Measurements from ENCODE around the gene DIP2C. TPM values are rescaled to one million over a fixed set of nuclear protein-coding genes. Genes with fewer than 3 reads are reported as not detected.
"Not testable (repeated sequence)": the region's sequence is repeated elsewhere in the genome, so short reads cannot be mapped to it uniquely, and the experiment has no call there.

Gene DIP2C
- total RNA-seq, 1 experiment from 2014 or later: 5.0 TPM

DNA sequence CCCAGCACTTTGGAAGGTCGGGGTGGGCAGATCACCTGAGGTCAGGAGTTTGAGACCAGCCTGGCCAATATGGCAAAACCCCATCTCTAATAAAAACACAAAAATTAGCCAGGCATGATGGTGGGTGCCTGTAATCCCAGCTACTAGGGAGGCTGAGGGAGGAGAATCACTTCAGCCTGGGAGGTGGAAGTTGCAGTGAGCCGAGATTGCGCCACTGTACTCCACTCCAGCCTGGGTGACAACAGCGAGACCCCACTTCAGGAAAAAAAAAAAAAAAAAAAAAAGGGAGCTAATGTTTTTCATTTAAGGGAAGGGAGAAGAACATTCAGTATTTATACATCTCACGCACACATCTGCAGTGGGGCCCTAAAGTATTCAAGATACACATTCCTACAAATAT is 176.8 kb downstream of the DIP2C start:
- not testable (repeated sequence) for H3K36me3 ChIP-seq; H3K27me3 ChIP-seq; H3K27ac ChIP-seq; H3K9me3 ChIP-seq (replicated peaks); H3K4me3 ChIP-seq; H3K4me1 ChIP-seq; DNase-seq

DNA sequence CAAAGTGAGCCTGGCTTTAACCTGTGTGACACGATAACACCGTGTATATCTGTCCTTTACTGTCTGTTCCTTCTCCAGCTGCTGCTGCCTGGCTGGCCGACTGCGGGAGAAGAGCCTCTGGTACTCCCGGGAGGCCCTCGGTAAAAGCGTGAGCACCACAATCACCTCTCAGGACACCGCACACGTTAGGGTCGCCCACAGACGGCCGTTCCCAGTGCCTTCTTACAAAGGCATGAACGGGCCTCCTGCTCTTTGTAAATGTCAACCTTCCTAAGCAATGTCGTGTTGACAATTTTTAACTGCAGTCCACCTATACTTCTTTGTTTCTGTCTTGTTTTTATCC is 177.6 kb downstream of the DIP2C start:
- Histone ChIP-seq H3K4me3 (no peak overlapping the region), H3K9me3 (replicated peaks) (no peaks in the 10 kb centered on the region), H3K36me3 (no peaks in the 10 kb centered on the region), H3K4me1 (peaks cover under 1% of the 10 kb centered on the region; the same call in 1 of the 2 replicates), H3K27me3 (no peaks in the 10 kb centered on the region), H3K27ac (no peak overlapping the region)
- DNase-seq: no peak

- Histone ChIP-seq H3K36me3 (no peaks in the 10 kb centered on the region), H3K9me3 (replicated peaks) (no peaks in the 10 kb centered on the region), H3K27ac (no peak overlapping the region), H3K4me1 (no peaks in the 10 kb centered on the region), H3K27me3 (no peaks in the 10 kb centered on the region), H3K4me3 (no peak overlapping the region)
- DNase-seq: peak; percentile 84 to 88
These were observed 178.2 kb downstream of the DIP2C start for GRCh38 chr10:511101-511848.

GRCh38 chr10:510415-510881 is 179.0 kb downstream of the DIP2C start:
- no peaks in the 10 kb centered on the region for H3K9me3 ChIP-seq (replicated peaks)
- no peaks in the 10 kb centered on the region for H3K27me3 ChIP-seq
- H3K4me1 ChIP-seq: no peaks in the 10 kb centered on the region
- no peak overlapping the region for H3K4me3 ChIP-seq
- no peak overlapping the region for H3K27ac ChIP-seq
- H3K36me3 ChIP-seq: no peaks in the 10 kb centered on the region
- no peak for DNase-seq

DNA sequence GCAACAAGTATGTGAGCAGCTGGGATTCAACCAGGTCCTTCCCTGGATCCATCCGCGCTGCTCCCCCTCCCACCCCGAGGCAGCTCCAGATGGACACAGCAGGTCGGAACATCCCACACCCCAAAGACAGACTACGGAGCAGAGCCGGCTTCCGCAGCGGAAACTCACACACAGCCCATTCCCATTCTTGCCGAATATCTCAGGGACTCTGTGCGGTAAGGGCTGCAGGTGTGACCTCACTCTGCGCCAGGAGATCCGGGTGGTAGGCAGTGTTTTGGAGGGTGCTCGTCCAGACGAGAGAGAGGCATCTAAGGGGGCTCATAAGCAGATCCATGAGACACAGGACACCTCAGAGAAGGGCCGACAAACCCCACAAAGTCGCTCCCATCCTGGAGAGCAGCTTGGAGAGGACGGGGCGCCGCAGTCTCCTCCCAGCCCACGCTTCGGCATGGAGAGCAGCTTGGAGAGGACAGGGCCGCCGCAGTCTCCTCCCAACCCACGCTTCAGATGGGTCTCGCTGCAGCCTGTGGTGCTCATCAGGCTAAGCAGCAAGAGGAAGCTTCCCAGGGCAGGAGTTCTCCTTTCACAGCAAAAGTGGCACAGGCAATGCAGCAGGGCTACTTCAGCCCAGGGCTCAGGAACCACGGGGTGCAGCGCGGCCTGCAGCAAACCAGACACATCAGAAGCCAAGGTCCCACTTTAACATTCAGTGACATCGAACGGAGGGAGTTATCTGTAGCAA is 179.9 kb downstream of the DIP2C start:
- H3K27ac ChIP-seq: no peak overlapping the region

GRCh38 chr10:508726-509125 is 180.7 kb downstream of the DIP2C start:
- H3K27ac ChIP-seq: no peak overlapping the region
- no peaks in the 10 kb centered on the region for H3K27me3 ChIP-seq
- no peaks in the 10 kb centered on the region for H3K9me3 ChIP-seq (replicated peaks)
- H3K4me3 ChIP-seq: no peak overlapping the region
- no peaks in the 10 kb centered on the region for H3K36me3 ChIP-seq
- no peaks in the 10 kb centered on the region for H3K4me1 ChIP-seq
- no peak for DNase-seq

More for the DNA sequence above, 179.9 kb downstream of the DIP2C start:
- Histone ChIP-seq H3K4me1 (no peaks in the 10 kb centered on the region), H3K36me3 (no peaks in the 10 kb centered on the region), H3K4me3 (no peak overlapping the region), H3K9me3 (replicated peaks) (no peaks in the 10 kb centered on the region), H3K27me3 (no peaks in the 10 kb centered on the region)
- DNase-seq: no peak

- no peaks in the 10 kb centered on the region for H3K9me3 ChIP-seq (replicated peaks)
- no peaks in the 10 kb centered on the region for H3K27me3 ChIP-seq
- H3K4me3 ChIP-seq: no peak overlapping the region
- no peaks in the 10 kb centered on the region for H3K36me3 ChIP-seq
- no peak for DNase-seq
- no peaks in the 10 kb centered on the region for H3K4me1 ChIP-seq
- H3K27ac ChIP-seq: no peak overlapping the region
These were observed 181.5 kb downstream of the DIP2C start for GRCh38 chr10:507908-508444.

DNA sequence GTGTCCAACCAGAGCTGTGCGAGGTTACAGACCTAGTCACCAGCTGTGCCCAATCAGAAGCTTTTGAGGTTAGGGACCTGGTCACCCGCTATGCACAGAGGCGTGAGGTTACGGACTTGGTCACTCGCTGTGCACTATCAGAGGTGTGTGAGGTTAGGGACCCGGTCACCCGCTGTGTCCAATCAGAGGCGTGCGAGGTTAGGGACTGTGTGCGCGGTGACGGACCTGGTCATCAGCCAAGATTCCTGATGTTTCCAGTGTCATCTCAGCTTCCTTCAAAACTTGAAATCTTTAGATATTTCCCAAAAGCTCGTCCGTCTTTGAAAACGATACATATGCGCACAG is 182.1 kb downstream of the DIP2C start:
- H3K27ac ChIP-seq: no peak overlapping the region
- H3K4me3 ChIP-seq: no peak overlapping the region
- no peaks in the 10 kb centered on the region for H3K4me1 ChIP-seq
- H3K27me3 ChIP-seq: no peaks in the 10 kb centered on the region
- no peaks in the 10 kb centered on the region for H3K36me3 ChIP-seq
- no peaks in the 10 kb centered on the region for H3K9me3 ChIP-seq (replicated peaks)
- DNase-seq: no peak

DNA sequence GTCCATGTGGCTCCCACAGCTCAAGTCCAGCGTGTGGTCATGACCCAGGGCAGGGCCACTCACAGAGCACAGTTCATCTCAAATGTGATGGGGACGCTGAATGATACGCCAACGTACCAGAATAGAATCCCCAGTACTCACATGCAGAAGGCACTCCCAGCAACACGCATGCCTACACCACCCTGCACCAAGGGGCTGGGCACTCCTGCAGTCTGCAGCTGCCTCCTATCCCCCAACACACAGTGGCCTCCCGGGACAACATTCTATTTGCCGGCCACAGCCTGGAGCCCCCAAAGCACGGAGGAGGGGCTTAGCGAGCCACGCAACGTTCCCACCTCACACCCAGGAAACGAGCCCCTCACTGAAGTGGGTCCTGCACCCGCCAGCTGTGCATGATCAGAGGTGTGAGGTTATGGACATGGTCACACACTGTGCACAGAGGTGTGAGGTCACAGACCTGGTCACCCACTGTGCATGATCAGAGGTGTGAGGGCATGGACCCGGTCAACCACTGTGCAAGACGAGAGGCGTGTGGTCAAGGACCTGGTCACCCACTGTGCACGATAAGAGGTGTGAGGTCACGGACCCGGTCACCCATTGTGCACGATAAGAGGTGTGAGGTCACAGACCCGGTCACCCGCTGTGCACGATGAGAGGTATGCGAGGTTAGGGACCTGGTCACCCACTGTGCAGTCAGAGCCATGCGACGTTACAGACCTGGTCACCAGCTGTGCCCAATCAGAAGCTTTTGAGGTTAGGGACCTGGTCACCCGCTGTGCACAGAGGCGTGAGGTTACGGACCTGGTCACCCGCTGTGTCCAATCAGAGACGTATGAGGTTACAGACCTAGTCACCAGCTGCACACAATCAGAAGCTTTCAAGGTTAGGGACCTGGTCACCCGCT is 182.8 kb downstream of the DIP2C start:
- Histone ChIP-seq H3K27ac (no peak overlapping the region), H3K27me3 (no peaks in the 10 kb centered on the region), H3K4me1 (no peaks in the 10 kb centered on the region), H3K4me3 (no peak overlapping the region), H3K9me3 (replicated peaks) (no peaks in the 10 kb centered on the region), H3K36me3 (no peaks in the 10 kb centered on the region)
- no peak for DNase-seq

DNA sequence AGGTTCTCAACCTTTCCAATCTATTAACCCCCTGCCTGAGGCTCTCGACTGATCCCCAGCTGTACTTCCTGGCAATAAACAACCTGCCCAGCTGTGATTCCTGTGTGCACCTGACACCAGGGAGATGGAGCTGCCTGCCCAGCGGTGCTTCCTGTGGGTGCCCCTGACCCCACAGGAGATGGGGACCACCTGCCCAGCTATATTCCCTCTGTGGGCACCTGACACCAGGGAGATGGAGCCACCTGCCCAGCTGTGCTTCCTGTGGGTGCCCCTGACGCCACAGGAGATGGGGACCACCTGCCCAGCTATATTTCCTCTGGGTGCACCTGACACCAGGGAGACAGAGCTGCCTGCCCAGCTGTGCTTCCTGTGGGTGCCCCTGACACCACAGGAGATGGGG is 184.0 kb downstream of the DIP2C start:
- no peaks in the 10 kb centered on the region for H3K36me3 ChIP-seq
- H3K4me3 ChIP-seq: no peak overlapping the region
- H3K4me1 ChIP-seq: no peaks in the 10 kb centered on the region
- H3K27ac ChIP-seq: no peak overlapping the region
- H3K9me3 ChIP-seq (replicated peaks): no peaks in the 10 kb centered on the region
- no peak for DNase-seq
- no peaks in the 10 kb centered on the region for H3K27me3 ChIP-seq

DNA sequence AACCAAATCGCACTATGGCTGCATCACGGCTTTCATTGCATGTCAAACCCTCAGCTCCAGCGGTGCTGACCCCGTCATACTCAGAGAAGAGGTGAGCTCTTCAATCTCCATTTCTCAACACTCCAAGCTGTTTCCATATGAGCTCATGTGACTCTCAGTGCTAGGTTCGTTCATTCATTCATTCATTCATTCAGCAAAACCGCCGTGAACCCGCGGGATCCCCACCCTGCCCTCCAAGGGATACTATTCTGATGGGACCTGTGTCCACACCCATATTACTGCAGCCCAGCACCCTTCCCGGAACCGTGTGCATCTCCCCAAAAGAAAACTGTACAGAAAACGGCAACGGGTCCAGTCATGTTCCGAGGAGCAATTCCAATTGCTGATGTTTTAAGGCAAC is 184.7 kb downstream of the DIP2C start:
- Histone ChIP-seq H3K27ac (no peak overlapping the region), H3K36me3 (no peaks in the 10 kb centered on the region), H3K27me3 (no peaks in the 10 kb centered on the region), H3K9me3 (replicated peaks) (no peaks in the 10 kb centered on the region), H3K4me3 (no peak overlapping the region), H3K4me1 (no peaks in the 10 kb centered on the region)
- no peak for DNase-seq

DNA sequence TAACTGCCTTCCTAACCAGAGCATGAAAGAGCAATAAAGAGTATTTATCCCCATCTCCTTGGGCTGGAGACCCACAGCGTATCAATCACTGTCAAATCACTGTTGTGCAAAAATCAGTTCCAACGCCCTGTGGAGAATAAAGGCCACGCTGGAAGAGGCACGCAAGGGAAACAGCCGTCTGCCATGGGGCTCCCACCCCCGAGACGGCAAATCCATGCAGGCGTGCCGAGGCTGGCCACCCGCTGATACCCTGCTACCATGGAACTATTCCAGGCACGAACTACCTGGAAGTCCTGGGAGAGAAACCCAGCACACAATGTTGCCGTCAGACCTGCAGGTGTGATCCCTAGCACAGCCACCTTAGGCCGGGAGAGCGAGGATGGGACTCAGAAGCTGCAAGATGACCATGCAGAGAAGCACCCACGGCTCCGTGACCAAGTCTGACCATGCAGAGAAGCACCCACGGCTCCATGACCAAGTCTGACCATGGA is 185.3 kb downstream of the DIP2C start:
- no peak overlapping the region for H3K4me3 ChIP-seq
- DNase-seq: no peak
- H3K9me3 ChIP-seq (replicated peaks): no peaks in the 10 kb centered on the region
- no peaks in the 10 kb centered on the region for H3K4me1 ChIP-seq
- no peaks in the 10 kb centered on the region for H3K27me3 ChIP-seq
- H3K36me3 ChIP-seq: no peaks in the 10 kb centered on the region
- H3K27ac ChIP-seq: no peak overlapping the region

GRCh38 chr10:501596-501995 is 187.9 kb downstream of the DIP2C start:
- H3K27ac ChIP-seq: no peak overlapping the region
- no peaks in the 10 kb centered on the region for H3K36me3 ChIP-seq
- no peak overlapping the region for H3K4me3 ChIP-seq
- no peak for DNase-seq
- H3K27me3 ChIP-seq: no peaks in the 10 kb centered on the region
- no peaks in the 10 kb centered on the region for H3K9me3 ChIP-seq (replicated peaks)
- H3K4me1 ChIP-seq: no peaks in the 10 kb centered on the region

DNA sequence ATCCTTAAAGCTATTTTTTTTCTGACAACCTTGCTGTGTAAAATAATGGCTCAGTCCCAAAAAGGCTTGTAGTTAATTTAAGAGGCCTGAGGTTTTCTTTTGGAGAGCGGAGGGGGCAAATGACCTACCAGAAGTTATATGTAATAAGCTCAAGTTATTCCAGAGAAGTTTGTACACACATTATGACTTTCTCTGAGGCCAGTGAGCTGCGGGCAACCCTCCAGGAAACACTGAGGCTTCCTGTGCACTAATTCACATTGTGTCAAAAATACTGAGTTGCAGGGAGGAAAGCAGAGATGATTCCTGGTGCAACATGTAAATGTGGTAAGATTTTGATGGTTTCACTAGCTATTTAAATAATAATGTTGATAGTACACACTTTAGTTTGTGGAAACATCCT is 188.6 kb downstream of the DIP2C start:
- DNase-seq: no peak
- no peak overlapping the region for H3K4me3 ChIP-seq
- H3K27ac ChIP-seq: no peak overlapping the region
- H3K4me1 ChIP-seq: no peaks in the 10 kb centered on the region
- no peaks in the 10 kb centered on the region for H3K36me3 ChIP-seq
- no peaks in the 10 kb centered on the region for H3K9me3 ChIP-seq (replicated peaks)
- H3K27me3 ChIP-seq: no peaks in the 10 kb centered on the region

DNA sequence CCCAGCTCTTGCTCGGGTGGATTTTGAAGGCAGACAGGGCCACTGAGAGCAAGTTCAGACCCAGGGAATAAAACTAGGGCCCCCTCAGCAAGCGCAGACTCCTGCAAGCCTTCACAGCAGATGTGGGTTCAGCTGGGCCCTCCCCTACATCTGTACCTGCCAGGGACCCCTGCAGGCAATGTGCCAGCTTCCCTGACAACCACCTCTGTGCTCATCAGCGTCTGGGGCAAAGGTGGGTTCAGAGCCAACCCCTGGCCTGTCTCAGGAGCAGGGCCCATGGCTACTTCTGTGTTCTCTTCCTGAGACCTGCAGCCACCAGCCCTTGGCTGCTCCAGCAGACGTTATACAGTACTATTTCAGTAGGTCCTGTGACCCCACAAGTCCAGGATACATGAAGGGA is 189.5 kb downstream of the DIP2C start:
- no peaks in the 10 kb centered on the region for H3K9me3 ChIP-seq (replicated peaks)
- no peaks in the 10 kb centered on the region for H3K27me3 ChIP-seq
- no peak overlapping the region for H3K4me3 ChIP-seq
- no peak for DNase-seq
- H3K27ac ChIP-seq: no peak overlapping the region
- H3K36me3 ChIP-seq: no peaks in the 10 kb centered on the region
- no peaks in the 10 kb centered on the region for H3K4me1 ChIP-seq

Measured in SJCRH30 (cell line).